Activated naive CD8-positive, alpha-beta T cell (primary cell): Measurements from ENCODE around the gene NEK7.

Experiments used
- H3K27ac Mint-ChIP-seq: one replicate; pipeline ENCODE4 v1.8.0; 2021; ENCODE audit warnings: mixed read lengths
- H3K27me3 Mint-ChIP-seq: one replicate; pipeline ENCODE4 v1.8.0; 2021; ENCODE audit warnings: mixed read lengths
- H3K36me3 Mint-ChIP-seq: one replicate; pipeline ENCODE4 v1.8.0; 2021; ENCODE audit warnings: mixed read lengths
- H3K4me1 Mint-ChIP-seq: one replicate; pipeline ENCODE4 v1.8.0; 2021; ENCODE audit warnings: low read depth, mixed read lengths
- H3K4me3 Mint-ChIP-seq: one replicate; pipeline ENCODE4 v1.8.0; 2021; ENCODE audit warnings: mild to moderate bottlenecking, mixed read lengths
- H3K9me3 Mint-ChIP-seq: one replicate; pipeline ENCODE4 v1.8.0; 2021; ENCODE audit warnings: low read depth, mixed read lengths

NEK7 gene

GRCh38 chr1:198320759-198321158 is 164.0 kb downstream of the NEK7 start:
- H3K36me3 Mint-ChIP-seq: peaks cover 14% of the 10 kb centered on the region
- H3K4me1 Mint-ChIP-seq: peaks cover 17% of the 10 kb centered on the region
- peaks cover 4% of the 10 kb centered on the region for H3K9me3 Mint-ChIP-seq
- H3K4me3 Mint-ChIP-seq: no peak overlapping the region
- H3K27ac Mint-ChIP-seq: no peak overlapping the region
- no peaks in the 10 kb centered on the region for H3K27me3 Mint-ChIP-seq

- peaks cover 4% of the 10 kb centered on the region for H3K9me3 Mint-ChIP-seq
- H3K27ac Mint-ChIP-seq: no peak overlapping the region
- no peaks in the 10 kb centered on the region for H3K4me1 Mint-ChIP-seq
- H3K4me3 Mint-ChIP-seq: no peak overlapping the region
- H3K36me3 Mint-ChIP-seq: no peaks in the 10 kb centered on the region
- H3K27me3 Mint-ChIP-seq: peaks cover 2% of the 10 kb centered on the region
Measured at GRCh38 chr1:198326232-198326631, 169.4 kb downstream of the NEK7 start.

- Mint-ChIP-seq H3K27me3 (peaks cover 4% of the 10 kb centered on the region), H3K4me3 (no peak overlapping the region), H3K36me3 (no peaks in the 10 kb centered on the region), H3K9me3 (peaks cover 4% of the 10 kb centered on the region), H3K4me1 (no peaks in the 10 kb centered on the region), H3K27ac (no peak overlapping the region)
Measured at GRCh38 chr1:198326915-198327314, 170.1 kb downstream of the NEK7 start.

- H3K36me3 Mint-ChIP-seq: no peaks in the 10 kb centered on the region
- H3K9me3 Mint-ChIP-seq: peaks cover 4% of the 10 kb centered on the region
- H3K27ac Mint-ChIP-seq: no peak overlapping the region
- peaks cover 4% of the 10 kb centered on the region for H3K27me3 Mint-ChIP-seq
- H3K4me1 Mint-ChIP-seq: no peaks in the 10 kb centered on the region
- no peak overlapping the region for H3K4me3 Mint-ChIP-seq
Measured at GRCh38 chr1:198328458-198329032, 171.7 kb downstream of the NEK7 start.

- Mint-ChIP-seq H3K4me3 (no peak overlapping the region), H3K27me3 (peaks cover 4% of the 10 kb centered on the region), H3K36me3 (peaks cover 5% of the 10 kb centered on the region), H3K27ac (no peak overlapping the region), H3K9me3 (peaks cover 5% of the 10 kb centered on the region), H3K4me1 (no peaks in the 10 kb centered on the region)
Measured at GRCh38 chr1:198330982-198331615, 174.3 kb downstream of the NEK7 start.

- Mint-ChIP-seq H3K36me3 (peaks cover 5% of the 10 kb centered on the region), H3K27ac (no peak overlapping the region), H3K27me3 (peaks cover 4% of the 10 kb centered on the region), H3K4me3 (no peak overlapping the region), H3K9me3 (peaks cover 5% of the 10 kb centered on the region), H3K4me1 (no peaks in the 10 kb centered on the region)
Measured at GRCh38 chr1:198333744-198334143, 176.9 kb downstream of the NEK7 start.

GRCh38 chr1:198335663-198336062 is 178.9 kb downstream of the NEK7 start:
- Mint-ChIP-seq H3K9me3 (peaks cover 5% of the 10 kb centered on the region), H3K36me3 (peaks cover 5% of the 10 kb centered on the region), H3K4me1 (no peaks in the 10 kb centered on the region), H3K4me3 (no peak overlapping the region), H3K27me3 (peaks cover 3% of the 10 kb centered on the region), H3K27ac (no peak overlapping the region)

- Mint-ChIP-seq H3K36me3 (peaks cover 5% of the 10 kb centered on the region), H3K9me3 (peaks cover 5% of the 10 kb centered on the region), H3K4me1 (no peaks in the 10 kb centered on the region), H3K27ac (no peak overlapping the region), H3K27me3 (no peaks in the 10 kb centered on the region), H3K4me3 (no peak overlapping the region)
Measured at GRCh38 chr1:198337886-198338285, 181.1 kb downstream of the NEK7 start.

GRCh38 chr1:198340139-198340538 is 183.3 kb downstream of the NEK7 start:
- Mint-ChIP-seq H3K27ac (no peak overlapping the region), H3K36me3 (peaks cover 5% of the 10 kb centered on the region), H3K27me3 (no peaks in the 10 kb centered on the region), H3K4me1 (no peaks in the 10 kb centered on the region), H3K9me3 (peaks cover 5% of the 10 kb centered on the region), H3K4me3 (no peak overlapping the region)

GRCh38 chr1:198346178-198346577 is 189.4 kb downstream of the NEK7 start:
- no peak overlapping the region for H3K27ac Mint-ChIP-seq
- H3K27me3 Mint-ChIP-seq: no peaks in the 10 kb centered on the region
- H3K36me3 Mint-ChIP-seq: no peaks in the 10 kb centered on the region
- H3K4me3 Mint-ChIP-seq: no peak overlapping the region
- H3K9me3 Mint-ChIP-seq: no peaks in the 10 kb centered on the region
- no peaks in the 10 kb centered on the region for H3K4me1 Mint-ChIP-seq

GRCh38 chr1:198350456-198350855 is 193.7 kb downstream of the NEK7 start:
- Mint-ChIP-seq H3K9me3 (no peaks in the 10 kb centered on the region), H3K27me3 (no peaks in the 10 kb centered on the region), H3K36me3 (no peaks in the 10 kb centered on the region), H3K27ac (no peak overlapping the region), H3K4me1 (no peaks in the 10 kb centered on the region), H3K4me3 (no peak overlapping the region)

GRCh38 chr1:198352975-198353695 is 196.3 kb downstream of the NEK7 start:
- H3K9me3 Mint-ChIP-seq: no peaks in the 10 kb centered on the region
- no peaks in the 10 kb centered on the region for H3K27me3 Mint-ChIP-seq
- no peak overlapping the region for H3K27ac Mint-ChIP-seq
- no peak overlapping the region for H3K4me3 Mint-ChIP-seq
- H3K36me3 Mint-ChIP-seq: no peaks in the 10 kb centered on the region
- H3K4me1 Mint-ChIP-seq: no peaks in the 10 kb centered on the region

- no peaks in the 10 kb centered on the region for H3K4me1 Mint-ChIP-seq
- no peak overlapping the region for H3K27ac Mint-ChIP-seq
Measured at GRCh38 chr1:198357937-198358336, 201.1 kb downstream of the NEK7 start.

GRCh38 chr1:198359024-198359653 is 202.3 kb downstream of the NEK7 start:
- H3K36me3 Mint-ChIP-seq: no peaks in the 10 kb centered on the region
- no peaks in the 10 kb centered on the region for H3K9me3 Mint-ChIP-seq
- H3K4me3 Mint-ChIP-seq: no peak overlapping the region
- H3K4me1 Mint-ChIP-seq: no peaks in the 10 kb centered on the region
- H3K27ac Mint-ChIP-seq: no peak overlapping the region
- H3K27me3 Mint-ChIP-seq: no peaks in the 10 kb centered on the region

More at GRCh38 chr1:198357937-198358336, 201.1 kb downstream of the NEK7 start:
- H3K9me3 Mint-ChIP-seq: no peaks in the 10 kb centered on the region
- no peaks in the 10 kb centered on the region for H3K36me3 Mint-ChIP-seq
- no peak overlapping the region for H3K4me3 Mint-ChIP-seq
- no peaks in the 10 kb centered on the region for H3K27me3 Mint-ChIP-seq

GRCh38 chr1:198360208-198360729 is 203.5 kb downstream of the NEK7 start:
- no peak overlapping the region for H3K27ac Mint-ChIP-seq
- H3K4me1 Mint-ChIP-seq: no peaks in the 10 kb centered on the region
- no peaks in the 10 kb centered on the region for H3K9me3 Mint-ChIP-seq
- H3K36me3 Mint-ChIP-seq: no peaks in the 10 kb centered on the region
- no peak overlapping the region for H3K4me3 Mint-ChIP-seq
- no peaks in the 10 kb centered on the region for H3K27me3 Mint-ChIP-seq
